H1 (cell line): Measurements from ENCODE around the gene PSMD7. TPM values are rescaled to one million over a fixed set of nuclear protein-coding genes. Genes with fewer than 3 reads are reported as not detected.
A peak's percentile ranks its signal among the peaks of the same experiment; 100 is the strongest.

Experiments used
- CTCF ChIA-PET: fragments of 300-600 bp; sonication (Branson Sonifier 250); formaldehyde crosslinking; loops from one replicate; lab custom pipeline; 2021; ENCODE audit not compliant: partially characterized antibody; lab: Charles Lee
- POLR2A ChIA-PET: fragments of 300-600 bp; sonication (Branson Sonifier 250); formaldehyde crosslinking; loops from one replicate; lab custom pipeline; 2021; ENCODE audit warnings: inconsistent platforms; ENCODE audit not compliant: partially characterized antibody; lab: Charles Lee
- DNase-seq, 2 experiments: peaks; one replicate each; pipeline versions ENCODE4 v3.0.0 to v3.0.0-alpha.2; 2010 to 2022; ENCODE audit warnings: low spot score in 2 of 2, low read depth in 1 of 2, mixed read lengths in 1 of 2
- FAIRE-seq: peaks from 2 replicates; lab custom pipeline; 2011; peaks lifted over from hg19 to GRCh38; lab: Jason Lieb, UNC
- H2AFZ ChIP-seq: 2 replicates; pipeline ENCODE4 v1.8.1; 2012; ENCODE audit warnings: low read length, inconsistent platforms
- H2AK5ac ChIP-seq: 2 replicates; pipeline ENCODE4 v1.6.1; 2013; ENCODE audit warnings: low read depth, low read length
- H2BK120ac ChIP-seq: replicated peaks from 2 replicates; pipeline ENCODE3; 2013; ENCODE audit warnings: low read depth, low read length, inconsistent platforms
- H2BK12ac ChIP-seq: 2 replicates; pipeline ENCODE4 v1.6.1; 2013; ENCODE audit warnings: low read depth, low read length
- H2BK15ac ChIP-seq: 2 replicates; pipeline ENCODE4 v1.6.1; 2013; ENCODE audit warnings: low read length
- H2BK20ac ChIP-seq: 2 replicates; pipeline ENCODE4 v1.6.1; 2013; ENCODE audit warnings: low read length
- H2BK5ac ChIP-seq: 2 replicates; pipeline ENCODE4 v1.6.1; 2013; ENCODE audit warnings: low read depth, low read length
- H3K14ac ChIP-seq: 2 replicates; pipeline ENCODE4 v1.6.1; 2013; ENCODE audit warnings: inconsistent platforms; ENCODE audit not compliant: insufficient read length
- H3K18ac ChIP-seq: 2 replicates; pipeline ENCODE4 v1.6.1; 2013; ENCODE audit warnings: low read length; ENCODE audit errors: extremely low read depth
- H3K23ac ChIP-seq: 2 replicates; pipeline ENCODE4 v1.6.1; 2013; ENCODE audit warnings: inconsistent platforms; ENCODE audit not compliant: insufficient read length
- H3K23me2 ChIP-seq: 2 replicates; pipeline ENCODE4 v1.6.1; 2013; ENCODE audit warnings: low read depth, low read length
- H3K27ac ChIP-seq: 2 replicates; pipeline ENCODE4 v1.6.1; 2011; ENCODE audit warnings: low read depth, low read length, inconsistent platforms
- H3K27me3 ChIP-seq, 4 experiments: replicated peaks in 1 of 4; 1 replicate in 1 of 4; 2 replicates in 3 of 4; pipeline versions ENCODE4 v1.6.1 to v1.8.1; 2011 to 2013; ENCODE audit warnings: low read length in 3 of 4, mild to moderate bottlenecking in 3 of 4, inconsistent platforms in 2 of 4, mixed read lengths in 2 of 4, moderate library complexity in 1 of 4; ENCODE audit not compliant: control insufficient read depth in 3 of 4, insufficient read depth in 3 of 4; ENCODE audit errors: extremely low read depth in 1 of 4
- H3K36me3 ChIP-seq, 4 experiments: 2 replicates each; pipeline versions ENCODE4 v1.6.1 to v1.8.1; 2011 to 2013; ENCODE audit warnings: mild to moderate bottlenecking in 4 of 4, low read length in 3 of 4, moderate library complexity in 2 of 4, control low read depth in 1 of 4, inconsistent platforms in 1 of 4; ENCODE audit not compliant: insufficient read depth in 4 of 4, control insufficient read depth in 2 of 4
- H3K4ac ChIP-seq: replicated peaks from 2 replicates; pipeline ENCODE3; 2013; ENCODE audit warnings: low read length, low read depth, mixed read lengths, inconsistent platforms; ENCODE audit not compliant: insufficient read length
- H3K4me1 ChIP-seq, 4 experiments: replicated peaks in 1 of 4; 1 replicate in 1 of 4; 2 replicates in 3 of 4; pipeline versions ENCODE4 v1.6.1 to v1.8.1; 2011 to 2013; ENCODE audit warnings: low read length in 3 of 4, inconsistent platforms in 2 of 4, mixed read lengths in 1 of 4; ENCODE audit not compliant: insufficient read depth in 4 of 4, control insufficient read depth in 3 of 4
- H3K4me2 ChIP-seq, 2 experiments: 2 replicates each; pipeline versions ENCODE4 v1.6.1 to v1.8.1; 2011 to 2013; ENCODE audit warnings: low read depth in 2 of 2, low read length in 2 of 2, control low read depth in 1 of 2, inconsistent platforms in 1 of 2, mild to moderate bottlenecking in 1 of 2; ENCODE audit not compliant: insufficient read depth in 1 of 2
- H3K4me3 ChIP-seq, 4 experiments: fragments of 200-600, 300-600 bp in 1 of 4; sonication (generic), shearing (Covaris generic), sonication (Bioruptor Twin) in 1 of 4; 2 replicates each; pipeline versions ENCODE4 v1.5.1 to v1.8.1; 2011 to 2016; ENCODE audit warnings: low read length in 4 of 4, low read depth in 3 of 4, control low read depth in 2 of 4, inconsistent platforms in 2 of 4, mild to moderate bottlenecking in 2 of 4, mixed read lengths in 1 of 4, moderate library complexity in 1 of 4; ENCODE audit not compliant: insufficient read depth in 2 of 4; ENCODE audit errors: extremely low read depth in 1 of 4
- H3K56ac ChIP-seq: replicated peaks from 2 replicates; pipeline ENCODE3; 2013; ENCODE audit warnings: low read depth, mild to moderate bottlenecking, mixed read lengths, low read length, inconsistent platforms; ENCODE audit not compliant: insufficient read length
- H3K79me1 ChIP-seq: 2 replicates; pipeline ENCODE4 v1.6.1; 2013; ENCODE audit warnings: low read depth, low read length, control low read depth
- H3K79me2 ChIP-seq, 2 experiments: 2 replicates each; pipeline versions ENCODE4 v1.6.1 to v1.8.1; 2012 to 2013; ENCODE audit warnings: low read length in 2 of 2, mild to moderate bottlenecking in 2 of 2, inconsistent platforms in 1 of 2; ENCODE audit not compliant: insufficient read depth in 2 of 2, control insufficient read depth in 1 of 2
- H3K9ac ChIP-seq, 4 experiments: replicated peaks in 1 of 4; 1 replicate in 1 of 4; 2 replicates in 3 of 4; pipeline versions ENCODE4 v1.6.1 to v1.8.1; 2011 to 2013; ENCODE audit warnings: low read depth in 3 of 4, low read length in 3 of 4, control low read depth in 2 of 4, mild to moderate bottlenecking in 2 of 4, moderate library complexity in 2 of 4, inconsistent platforms in 1 of 4; ENCODE audit errors: extremely low read depth in 1 of 4
- H3K9me3 ChIP-seq, 2 experiments: 2 replicates each; pipeline versions ENCODE4 v1.6.1 to v1.8.1; 2012 to 2013; ENCODE audit warnings: mild to moderate bottlenecking in 2 of 2, moderate library complexity in 2 of 2, control low read depth in 1 of 2, inconsistent platforms in 1 of 2, low read depth in 1 of 2, low read length in 1 of 2, mixed read lengths in 1 of 2; ENCODE audit not compliant: insufficient read depth in 2 of 2
- H4K20me1 ChIP-seq, 2 experiments: replicated peaks in 1 of 2; 2 replicates each; pipeline versions ENCODE3 to v1.8.1; 2011 to 2013; ENCODE audit warnings: inconsistent platforms in 2 of 2, low read length in 2 of 2, mild to moderate bottlenecking in 1 of 2; ENCODE audit not compliant: insufficient read depth in 2 of 2, control insufficient read depth in 1 of 2
- H4K5ac ChIP-seq: 2 replicates; pipeline ENCODE4 v1.6.1; 2013; ENCODE audit warnings: low read length, low read depth, mixed read lengths, inconsistent platforms; ENCODE audit not compliant: insufficient read length
- H4K8ac ChIP-seq: 2 replicates; pipeline ENCODE4 v1.8.0; 2013; ENCODE audit warnings: mild to moderate bottlenecking, moderate library complexity, low read length, inconsistent platforms; ENCODE audit not compliant: insufficient read depth; ENCODE audit errors: extremely low read depth
- H4K91ac ChIP-seq: replicated peaks from 2 replicates; pipeline ENCODE3; 2013; ENCODE audit warnings: low read length, mixed read lengths, inconsistent platforms; ENCODE audit not compliant: insufficient read length
- CTBP2 ChIP-seq: IDR thresholded peaks from 2 replicates; pipeline ENCODE4 v1.7.0; 2011; ENCODE audit warnings: borderline replicate concordance, mild to moderate bottlenecking, moderate library complexity, mixed read lengths, low read length; ENCODE audit not compliant: insufficient read depth, insufficient read length
- POLR2A ChIP-seq, 2 experiments: IDR thresholded peaks; 1 replicate in 1 of 2; 2 replicates in 1 of 2; pipeline ENCODE4 v1.6.1; 2011; ENCODE audit warnings: low read depth in 2 of 2, low read length in 2 of 2, mild to moderate bottlenecking in 2 of 2; ENCODE audit errors: control extremely low read depth in 1 of 2
- POLR2AphosphoS5 ChIP-seq: IDR thresholded peaks from 2 replicates; pipeline ENCODE4 v1.6.1; 2011; ENCODE audit warnings: low read depth, low read length
- RBBP5 ChIP-seq: IDR thresholded peaks from 2 replicates; pipeline ENCODE4 v1.7.1; 2012; ENCODE audit warnings: low read depth, mild to moderate bottlenecking, inconsistent platforms, low read length, moderate library complexity, borderline replicate concordance
- WGBS, 2 experiments: shearing (Covaris generic) in 1 of 2; methylation state at CpG; one replicate each; pipeline versions ENCODE4 v1.1.6 to v1.1.7; 2013 to 2015; ENCODE audit warnings: low lambda C conversion rate in 2 of 2, mixed read lengths in 2 of 2, inconsistent platforms in 1 of 2, low coverage in 1 of 2, missing lambda C conversion rate in 1 of 2; ENCODE audit not compliant: insufficient replicate concordance in 2 of 2, insufficient coverage in 1 of 2, insufficient read length in 1 of 2; ENCODE audit errors: extremely low coverage in 1 of 2, missing lambda C conversion rate in 1 of 2; 5-methylcytosine and 5-hydroxymethylcytosine counted together
- polyA plus RNA-seq, 7 experiments: library from polyadenylated mRNA; depleted of rRNA in 3 of 7; stranded (reverse) in 5 of 7; unstranded in 2 of 7; fragments of >200 nt in 5 of 7; fragments of 200-250 nt in 2 of 7; gene quantifications; 1 replicate in 5 of 7; 2 replicates in 1 of 7; 4 replicates in 1 of 7; pipeline versions ENCODE4 v1.2.1 to v1.2.3, GENCODE V29; 2011 to 2013; ENCODE audit warnings: missing spikeins in 2 of 7, mixed read lengths in 2 of 7
- total RNA-seq: library from RNA; stranded (reverse); fragmentation: NEBNext Ultra II Directional; extraction: Animal tissue kit (Norgen Biotek cat#: 25700); gene quantifications from 2 replicates; pipeline ENCODE4 v1.2.1, GENCODE V29; 2021

The PSMD7 gene
- total and polyA plus RNA-seq, 2 of the 8 experiments (the other 6 are each of a cell fraction or from before 2014, with no cell fraction given), result 91.1 to 148 TPM

- Histone ChIP-seq H2BK20ac (no peak overlapping the region), H4K8ac (peak overlapping the region; percentile 97), H4K91ac (peak overlapping the region; percentile 97), H3K4me1 (no peaks in the 10 kb centered on the region; a peak in 1 of 7 replicates), H3K4me3 (peak overlapping the region; percentile 74 to 96 (median 84)), H3K56ac (peak overlapping the region; percentile 98), H2AFZ (no peak overlapping the region), H2BK120ac (no peak overlapping the region), H4K20me1 (peaks cover 0 to 12% of the 10 kb centered on the region in 2 experiments), H3K4ac (peak overlapping the region; percentile 27), H3K27me3 (no peaks in the 10 kb centered on the region; a peak in 1 of 7 replicates), H3K36me3 (peaks cover 19 to 37% (median 32%) of the 10 kb centered on the region in 4 experiments), H2AK5ac (no peak overlapping the region), H3K23me2 (peaks cover 2% of the 10 kb centered on the region; the same call in 1 of the 2 replicates), H3K9ac (peak overlapping the region; percentile 91 to 99 (median 92)), H3K18ac (no peak overlapping the region; the same call in 1 of the 2 replicates), H3K4me2 (peak overlapping the region; percentile 79 to 95), H3K23ac (no peak overlapping the region), H3K27ac (peak overlapping the region; percentile 97), H3K9me3 (no peaks in the 10 kb centered on the region), H3K79me2 (peaks cover 20 to 35% of the 10 kb centered on the region in 2 experiments), H3K14ac (no peak overlapping the region), H4K5ac (peak overlapping the region; percentile 99), H2BK15ac (no peak overlapping the region), H2BK5ac (peak overlapping the region; percentile 95), H2BK12ac (no peak overlapping the region; the same call in 1 of the 2 replicates), H3K79me1 (peaks cover 3% of the 10 kb centered on the region; the same call in 1 of the 2 replicates)
- FAIRE-seq (no peak), DNase-seq (no peak)
- ChIA-PET POLR2A (interaction anchor here (1.0 to 3.8 kb wide), 10 partner anchors 9 to 370 kb away, joined by 3 to 29 read pairs (median 5); partner anchors contain the start of genes GLG1 and RFWD3), CTCF (interaction anchor here (0.5 to 3.0 kb wide), 5 partner anchors 10 to 159 kb away, joined by 3 to 11 read pairs (median 4); no protein-coding TSS in a partner anchor)
- TF ChIP-seq CTBP2, result no peak
- TF ChIP-seq RBBP5, result 0 out of 2 replicates have a peak, but pooled peaks have one; percentile 2
- TF ChIP-seq POLR2AphosphoS5, result no peak; the same call in 1 of the 2 replicates
- peak in 1 of 2 experiments; percentile 47; a peak in 1 of 3 replicates for TF ChIP-seq POLR2A (IDR thresholded peaks at IDR 0.05; ENCODE audit: control extremely low read depth in 1 of 2, low read depth in 2 of 2, low read length in 2 of 2)
- 4% methylated on average over 27 of the region's 27 CpGs; no CpG with 5 or more reads in 1 of the 2 experiments for WGBS, 2 experiments
These were observed 591 bp downstream of the PSMD7 start for GRCh38 chr16:74297145-74297665.
